ENCODE measurements around the gene NKX1-1.
"Not testable (repeated sequence)": the region's sequence is repeated elsewhere in the genome, so short reads cannot be mapped to it uniquely, and the experiment has no call there.

Gene NKX1-1

DNA sequence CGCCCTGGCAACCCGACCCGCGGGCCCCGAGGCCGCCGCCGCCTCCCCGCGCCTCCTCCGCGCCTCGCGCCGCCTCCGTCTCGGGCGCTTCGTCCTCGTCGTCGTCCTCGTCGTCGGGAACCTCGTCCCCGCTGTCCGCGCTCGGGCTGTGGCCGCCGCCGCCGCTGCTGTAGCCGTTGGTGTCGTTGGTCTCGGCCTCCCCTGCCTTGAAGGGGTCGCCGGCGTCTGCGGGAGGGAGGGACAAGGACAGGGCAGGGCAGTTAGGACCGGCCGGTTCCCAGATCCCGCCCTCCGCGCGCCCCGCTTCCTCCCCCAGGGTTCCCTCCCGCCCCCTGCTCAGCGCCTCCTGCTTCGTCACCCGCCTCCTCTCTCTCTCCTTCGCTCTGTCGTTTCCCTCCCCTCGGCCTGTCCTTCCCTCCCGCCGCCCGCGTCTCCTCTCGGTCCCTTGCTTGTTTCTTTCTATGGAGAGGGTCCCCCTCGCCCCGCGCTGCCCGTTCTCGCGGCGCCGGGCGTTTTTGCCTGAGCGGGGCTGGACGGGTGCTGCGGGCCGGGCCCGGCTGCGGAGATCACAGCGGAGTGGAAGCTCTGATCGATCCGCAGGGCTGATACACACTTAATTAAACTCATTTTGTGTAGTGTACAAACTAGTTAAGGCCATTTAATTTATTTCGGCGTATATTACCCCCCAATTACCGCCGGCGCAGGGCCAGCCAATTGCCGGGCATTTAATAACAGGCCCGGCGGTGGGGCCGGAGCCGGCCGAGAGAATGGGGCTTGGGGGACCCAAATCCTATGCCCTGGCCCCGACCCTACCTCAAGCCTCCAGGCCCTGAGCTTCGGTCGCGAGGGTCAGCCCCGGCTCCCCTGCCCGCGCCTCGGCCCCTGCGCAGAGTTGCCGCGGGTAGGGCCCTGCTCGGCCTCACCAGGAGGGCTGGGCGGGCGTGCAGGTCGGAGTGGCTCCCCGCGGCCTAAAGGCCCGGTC lies 2.4 kb downstream of the NKX1-1 start:
- DNase-seq = no peak

DNA sequence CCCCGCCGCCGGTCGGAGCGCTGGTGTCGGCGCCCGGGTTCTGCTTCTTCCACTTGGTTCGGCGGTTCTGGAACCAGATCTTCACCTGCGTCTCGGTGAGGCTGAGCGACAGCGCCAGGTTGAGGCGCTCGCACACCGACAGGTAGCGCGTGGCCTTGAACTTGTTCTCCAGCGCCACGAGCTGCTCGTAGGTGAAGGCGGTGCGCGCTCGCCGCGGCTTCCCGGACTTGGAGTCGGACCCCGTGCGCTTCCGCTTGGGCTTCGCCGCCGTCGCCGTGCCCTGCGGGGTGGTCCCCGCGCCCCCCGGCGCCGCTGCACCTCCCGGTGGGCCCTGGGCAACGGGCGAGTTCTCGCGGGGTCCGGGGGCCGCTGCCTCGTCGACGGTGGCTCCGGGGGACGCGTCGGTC lies 3.1 kb downstream of the NKX1-1 start:
- DNase-seq = no peak

DNA sequence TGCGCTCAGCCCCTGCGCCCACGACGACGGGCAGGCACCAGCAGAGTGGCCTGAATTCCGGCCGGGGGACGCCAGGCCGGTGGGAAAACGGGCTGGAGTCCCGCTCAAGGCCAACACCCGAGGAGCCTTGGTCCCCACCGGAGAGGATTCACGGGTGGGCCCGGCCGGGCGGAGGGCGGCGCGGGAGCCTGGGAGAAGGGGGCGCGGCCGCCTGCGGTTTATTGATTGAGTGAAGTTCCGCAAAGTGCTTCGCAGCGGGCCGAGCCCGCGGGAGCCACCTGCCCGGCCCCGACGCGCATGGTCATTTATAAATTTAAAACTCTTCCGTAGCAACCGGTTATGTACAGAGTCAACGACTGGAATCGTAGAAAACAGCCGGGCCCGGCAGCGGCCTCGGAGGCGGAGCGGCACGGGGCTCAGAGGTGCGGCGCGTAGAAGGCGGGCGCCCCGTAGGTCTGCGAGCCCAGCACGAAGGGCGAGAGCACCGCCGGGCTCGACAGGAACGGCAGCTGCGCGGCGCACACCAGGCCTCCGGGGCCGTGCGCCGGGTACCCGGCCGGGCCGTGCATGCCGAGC lies 3.6 kb downstream of the NKX1-1 start:
- no peak for DNase-seq

DNA sequence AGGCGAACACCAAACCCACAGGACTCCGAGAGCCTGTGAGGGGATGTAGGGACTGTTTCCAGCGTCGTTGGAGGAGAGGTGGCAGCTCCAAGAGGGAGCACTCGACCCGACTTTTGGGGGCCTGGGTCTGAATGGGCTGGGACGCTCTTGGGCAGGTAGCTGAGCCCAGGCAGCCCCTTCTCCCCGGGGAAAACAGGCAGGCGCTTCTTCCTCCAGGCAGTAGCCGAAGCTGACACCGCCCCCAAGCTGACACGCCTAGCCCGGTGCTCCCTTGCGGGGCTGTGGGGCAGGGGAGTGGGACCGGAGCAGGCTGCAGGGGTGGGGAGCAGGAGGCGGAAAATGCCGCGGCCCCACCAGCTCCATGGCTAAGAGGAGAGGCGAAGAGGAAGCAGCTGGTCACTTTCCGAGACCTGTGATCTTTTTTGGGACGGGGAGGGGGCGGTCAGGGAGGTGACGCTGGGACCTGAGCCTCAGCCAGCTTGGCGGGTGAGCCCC lies 4.2 kb downstream of the NKX1-1 start:
- no peak for DNase-seq

DNA sequence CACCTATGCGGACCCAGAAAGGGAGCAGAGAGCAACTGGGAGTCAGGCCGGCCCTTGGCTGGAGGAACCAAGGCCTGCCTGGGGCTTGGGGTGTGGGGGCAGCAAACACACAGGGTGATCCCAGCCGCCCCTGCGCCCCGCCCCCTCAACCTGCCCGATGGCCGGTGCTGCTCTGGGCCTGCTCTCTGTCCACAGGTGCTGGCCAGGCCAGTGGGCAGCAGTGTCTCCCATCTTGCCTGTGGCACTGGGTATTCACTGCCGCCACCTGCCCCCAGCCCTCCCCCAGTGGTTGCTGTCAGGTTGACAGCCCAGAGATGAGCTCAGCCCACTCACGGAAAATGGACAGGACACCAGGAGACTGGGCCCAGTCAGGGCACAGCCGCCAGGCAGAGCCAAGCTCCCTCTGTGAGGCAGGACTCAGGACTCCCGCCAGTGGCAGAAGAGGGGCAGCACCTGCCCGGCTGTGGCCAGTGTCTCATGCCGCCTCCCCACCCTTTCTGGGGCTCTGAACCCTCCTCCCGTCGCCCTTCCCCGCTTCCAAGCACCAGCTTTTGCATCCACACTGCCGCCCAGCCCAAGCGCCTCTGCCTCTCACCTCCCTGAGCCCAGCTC lies 4.7 kb downstream of the NKX1-1 start:
- no peak for DNase-seq

DNA sequence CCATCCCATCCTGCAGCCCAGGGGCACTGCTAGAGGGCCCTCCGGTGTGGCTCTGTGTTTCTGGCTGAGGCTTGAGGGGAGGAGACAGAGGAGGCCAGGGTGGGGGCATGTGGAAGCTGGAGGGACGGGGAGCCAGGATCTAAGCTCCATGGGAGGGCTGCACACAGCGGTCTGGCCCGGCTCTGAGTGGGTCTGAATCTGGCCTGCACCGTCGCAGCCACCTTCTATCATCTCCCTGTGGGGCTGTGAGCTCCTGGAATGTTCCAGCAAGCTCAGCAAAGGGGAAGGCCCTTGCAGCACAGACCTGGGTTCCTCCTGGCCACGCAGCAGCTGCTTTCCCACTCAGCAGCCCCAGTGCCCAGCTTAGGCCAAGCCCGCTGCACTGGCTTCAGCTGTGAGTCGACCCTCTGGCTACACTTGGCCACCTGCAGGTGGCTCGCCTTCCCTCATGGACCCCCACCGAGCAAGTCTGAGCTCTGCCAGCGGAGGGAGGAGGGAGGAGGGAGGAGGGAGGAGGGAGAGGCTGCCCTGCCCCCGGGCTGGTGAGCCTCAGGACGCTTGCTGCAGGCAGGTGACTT lies 5.3 kb downstream of the NKX1-1 start:
- DNase-seq = no peak

DNA sequence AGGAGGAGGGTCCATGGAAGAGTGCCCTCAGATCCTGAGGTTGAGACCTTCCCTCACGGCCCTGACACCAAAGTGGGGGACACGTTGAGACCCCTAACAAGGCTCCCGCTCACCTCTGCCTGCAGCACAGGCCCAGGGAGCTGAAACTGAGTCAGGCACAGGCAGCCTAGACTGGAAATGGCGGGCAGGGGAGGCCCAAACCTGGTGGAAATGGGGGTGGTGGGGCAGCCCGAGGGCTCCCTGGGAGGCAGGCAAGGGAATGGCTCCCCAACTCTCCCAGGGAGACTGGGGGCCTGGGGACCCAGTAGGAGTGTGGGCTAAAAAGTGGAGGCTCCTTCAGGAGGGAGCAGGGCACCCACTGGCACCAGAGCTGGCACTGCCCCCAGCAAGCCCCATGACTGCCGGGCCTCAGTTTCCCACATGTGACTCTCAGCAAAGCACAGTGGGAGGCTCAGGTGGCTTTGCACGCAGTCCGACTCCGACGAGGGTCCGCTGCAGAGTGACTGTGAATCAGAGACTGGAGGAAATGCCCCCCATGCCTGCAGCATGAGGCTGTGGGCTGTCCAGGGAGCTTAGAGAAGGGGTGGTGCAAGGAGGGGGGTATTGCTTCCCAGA lies 5.9 kb downstream of the NKX1-1 start:
- no peak for DNase-seq

DNA sequence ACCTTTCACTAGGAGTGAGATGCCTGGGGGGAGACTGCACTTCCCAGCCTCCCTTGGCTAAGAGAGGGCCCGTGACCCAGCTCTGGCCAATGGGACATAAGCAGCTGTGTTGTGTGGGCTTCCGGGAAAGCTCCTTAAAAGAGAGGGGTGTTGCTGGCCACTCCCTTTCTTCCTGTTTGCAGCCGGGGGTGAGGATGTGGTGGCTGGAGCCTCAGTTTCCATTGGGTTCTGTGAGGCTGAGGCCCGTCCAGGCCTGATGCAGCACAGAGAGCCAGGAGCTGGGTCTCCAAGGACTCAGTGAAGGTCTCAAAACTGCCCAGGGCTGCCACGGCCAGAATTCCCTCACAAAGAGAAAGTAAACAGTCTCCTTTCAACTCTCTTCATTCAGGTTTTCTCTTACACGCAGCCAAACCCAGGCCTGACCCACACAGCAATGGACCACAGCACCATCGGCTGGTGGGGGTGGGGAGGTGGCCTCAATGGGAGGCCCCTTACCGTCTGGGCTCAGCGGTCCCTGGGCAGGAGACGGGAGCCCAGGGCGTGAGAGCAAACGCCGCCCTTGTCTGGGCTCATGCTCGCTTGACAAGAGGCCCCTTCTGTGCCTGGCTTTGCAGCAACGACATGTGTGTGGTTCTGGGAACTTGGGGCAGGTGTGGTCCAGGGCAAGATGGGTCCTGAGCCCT lies 6.6 kb downstream of the NKX1-1 start:
- no peak for DNase-seq

DNA sequence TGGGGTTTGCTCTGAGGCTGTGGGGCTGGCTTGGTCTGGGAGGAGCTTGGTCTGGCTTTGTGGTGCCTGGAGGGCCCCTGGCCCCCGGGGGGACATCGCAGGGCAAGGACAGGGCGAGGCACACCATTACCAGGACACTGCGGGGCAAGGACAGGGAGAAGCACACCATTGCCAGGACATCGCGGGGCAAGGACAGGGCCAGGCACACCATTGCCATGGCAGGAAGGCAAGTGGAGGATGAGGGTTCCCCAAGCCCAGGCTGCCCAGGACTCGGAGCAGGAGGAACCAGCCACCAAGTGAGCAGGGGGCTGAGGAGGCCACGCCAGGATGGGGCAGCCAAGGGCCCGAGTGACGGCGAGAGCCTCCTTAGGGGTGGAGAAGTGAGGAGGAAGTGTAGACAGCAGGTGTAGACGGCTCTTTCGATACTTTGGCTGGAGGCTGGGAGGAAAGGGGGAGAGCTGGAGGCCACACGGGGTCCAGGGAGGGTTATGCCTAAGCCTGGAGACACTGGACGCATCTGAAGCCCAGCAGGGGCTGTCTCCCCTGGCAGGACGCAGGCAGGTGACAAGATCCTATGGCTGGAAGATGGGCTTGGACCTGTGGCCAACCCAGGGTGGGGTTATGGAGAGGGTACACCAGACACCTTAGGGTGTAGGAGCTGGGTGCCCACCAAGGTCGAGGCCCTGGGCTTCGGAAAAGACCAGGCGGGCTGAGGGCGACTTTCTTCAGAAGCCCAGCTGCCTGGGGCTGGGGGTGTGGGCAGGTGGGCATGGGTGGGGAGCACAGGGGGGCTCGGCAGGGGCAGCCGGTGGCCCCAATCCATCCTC lies 7.3 kb downstream of the NKX1-1 start:
- no peak for DNase-seq

DNA sequence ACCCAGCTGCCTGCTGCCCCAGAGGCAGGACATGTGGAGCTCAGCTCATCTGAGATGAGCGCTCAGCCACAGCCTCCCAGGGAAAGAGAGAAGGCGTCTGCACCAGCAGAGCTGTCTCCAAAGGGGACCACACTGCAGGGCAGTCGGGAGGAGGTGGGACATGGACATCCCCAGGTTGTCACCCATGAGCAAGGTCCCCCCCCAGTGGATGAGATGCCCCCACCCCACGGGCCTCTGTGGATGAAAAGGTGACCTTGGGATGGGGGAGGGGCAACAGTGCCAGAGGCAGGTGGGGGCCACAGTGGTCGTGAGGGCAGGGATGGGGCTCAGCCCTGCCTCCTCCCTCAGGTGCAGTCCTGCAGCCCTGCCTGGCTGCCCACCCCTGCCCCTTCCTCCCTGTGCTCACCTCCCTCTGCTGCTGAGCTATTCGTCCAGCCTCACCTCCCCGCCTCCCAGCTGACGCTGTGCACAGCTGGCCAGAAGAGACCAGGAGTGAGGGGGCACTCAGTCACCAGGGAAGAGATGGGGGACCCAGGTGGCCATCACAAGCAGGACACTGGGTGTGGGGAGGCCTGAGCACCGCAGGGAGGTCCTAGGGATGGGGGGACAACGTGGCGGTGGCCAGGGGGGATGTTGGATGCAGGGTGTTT lies 9.3 kb downstream of the NKX1-1 start:
- DNase-seq = no peak

DNA sequence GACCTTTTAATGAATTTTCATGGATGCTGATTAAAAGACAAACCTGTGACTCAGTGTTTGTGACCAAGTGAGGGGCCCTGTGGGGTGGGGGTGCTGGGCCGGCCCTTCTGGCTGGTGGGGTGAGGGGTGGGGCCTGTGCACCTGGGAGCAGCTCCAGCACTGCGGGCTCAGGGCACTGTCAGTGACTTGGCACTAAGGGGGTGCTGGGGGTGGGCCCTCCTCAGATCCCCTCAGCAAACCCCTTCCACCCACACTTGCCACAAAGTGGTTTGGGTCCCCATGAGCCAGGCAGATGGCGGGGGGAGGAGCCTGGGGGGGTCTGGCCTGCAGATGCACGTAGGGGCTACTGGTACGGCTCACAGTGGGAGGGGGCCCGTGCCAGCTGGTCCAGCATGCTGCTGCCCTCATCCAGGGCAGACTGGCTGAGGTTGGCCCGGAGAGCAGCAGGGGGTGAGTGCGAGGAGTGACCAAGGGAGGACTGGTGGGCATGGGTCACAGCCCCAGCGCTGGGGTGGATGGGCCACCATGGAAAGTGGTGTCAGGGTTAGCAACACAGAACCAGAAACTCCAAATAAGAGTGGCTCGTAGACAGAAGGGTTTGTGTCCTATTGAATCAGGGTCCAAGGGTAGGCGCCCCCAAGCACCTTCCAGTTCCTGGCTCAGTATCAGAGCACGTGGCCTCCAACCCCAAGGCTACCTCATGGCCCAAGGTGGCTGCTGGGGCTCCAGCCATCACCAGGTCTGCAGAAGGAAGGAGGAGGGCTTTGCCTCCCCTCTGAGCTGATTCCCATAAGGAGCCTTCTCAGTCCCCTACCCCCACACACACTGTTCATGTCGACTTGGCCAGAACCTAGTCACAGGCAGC lies 10.1 kb downstream of the NKX1-1 start:
- DNase-seq = no peak

DNA sequence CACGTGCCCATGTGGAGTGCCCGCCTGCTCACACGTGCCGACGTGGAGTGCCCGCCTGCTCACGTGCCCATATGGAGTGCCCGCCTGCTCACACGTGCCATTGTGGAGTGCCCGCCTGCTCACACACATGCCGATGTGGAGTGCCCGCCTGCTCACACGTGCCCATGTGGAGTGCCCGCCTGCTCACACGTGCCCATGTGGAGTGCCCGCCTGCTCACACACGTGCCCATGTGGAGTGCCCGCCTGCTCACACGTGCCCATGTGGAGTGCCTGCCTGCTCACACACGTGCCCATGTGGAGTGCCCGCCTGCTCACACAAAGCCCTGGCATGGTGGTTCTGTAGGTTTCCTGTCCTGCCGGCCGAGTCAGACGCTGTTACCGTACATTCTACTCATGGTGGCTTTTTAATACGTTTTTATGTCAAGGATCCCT lies 10.8 kb downstream of the NKX1-1 start:
- DNase-seq = not testable (repeated sequence)

DNA sequence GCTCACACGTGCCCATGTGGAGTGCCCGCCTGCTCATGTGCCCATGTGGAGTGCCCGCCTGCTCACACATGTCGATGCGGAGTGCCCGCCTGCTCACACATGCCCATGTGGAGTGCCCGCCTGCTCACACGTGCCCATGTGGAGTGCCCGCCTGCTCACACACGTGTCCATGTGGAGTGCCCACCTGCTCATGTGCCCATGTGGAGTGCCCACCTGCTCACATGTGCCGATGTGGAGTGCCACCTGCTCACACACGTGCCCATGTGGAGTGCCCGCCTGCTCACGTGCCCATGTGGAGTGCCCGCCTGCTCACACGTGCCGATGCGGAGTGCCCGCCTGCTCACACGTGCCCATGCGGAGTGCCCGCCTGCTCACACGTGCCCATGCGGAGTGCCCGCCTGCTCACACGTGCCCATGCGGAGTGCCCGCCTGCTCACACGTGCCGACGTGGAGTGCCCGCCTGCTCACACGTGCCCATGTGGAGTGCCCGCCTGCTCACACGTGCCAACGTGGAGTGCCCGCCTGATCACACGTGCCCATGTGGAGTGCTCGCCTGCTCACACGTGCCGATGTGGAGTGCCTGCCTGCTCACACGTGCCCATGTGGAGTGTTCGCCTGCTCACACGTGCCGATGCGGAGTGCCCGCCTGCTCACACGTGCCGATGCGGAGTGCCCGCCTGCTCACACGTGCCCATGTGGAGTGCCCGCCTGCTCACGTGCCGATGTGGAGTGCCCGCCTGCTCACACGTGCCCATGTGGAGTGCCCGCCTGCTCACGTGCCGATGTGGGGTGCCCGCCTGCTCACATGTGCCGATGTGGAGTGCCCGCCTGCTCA lies 11.5 kb downstream of the NKX1-1 start:
- not testable (repeated sequence) for DNase-seq

DNA sequence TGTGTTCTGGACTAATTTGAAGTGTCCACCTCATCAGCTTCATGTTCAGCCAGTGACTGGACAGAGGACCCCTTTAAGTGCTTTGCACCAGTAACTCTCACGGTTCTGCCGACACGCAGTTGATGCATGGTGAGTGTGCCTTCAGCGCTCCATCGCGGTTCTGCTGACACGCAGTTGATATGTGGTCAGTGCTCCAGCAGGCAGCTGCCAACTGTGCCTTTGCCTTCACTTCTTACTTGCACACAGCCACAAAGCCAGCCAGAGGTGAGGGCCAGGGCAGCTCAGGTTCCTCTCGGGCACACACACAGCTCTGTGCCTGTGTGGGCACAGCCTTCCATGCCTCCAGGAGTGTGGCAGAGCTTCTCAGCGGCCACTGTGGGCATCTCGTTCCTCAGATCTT lies 12.4 kb downstream of the NKX1-1 start:
- no peak for DNase-seq

DNA sequence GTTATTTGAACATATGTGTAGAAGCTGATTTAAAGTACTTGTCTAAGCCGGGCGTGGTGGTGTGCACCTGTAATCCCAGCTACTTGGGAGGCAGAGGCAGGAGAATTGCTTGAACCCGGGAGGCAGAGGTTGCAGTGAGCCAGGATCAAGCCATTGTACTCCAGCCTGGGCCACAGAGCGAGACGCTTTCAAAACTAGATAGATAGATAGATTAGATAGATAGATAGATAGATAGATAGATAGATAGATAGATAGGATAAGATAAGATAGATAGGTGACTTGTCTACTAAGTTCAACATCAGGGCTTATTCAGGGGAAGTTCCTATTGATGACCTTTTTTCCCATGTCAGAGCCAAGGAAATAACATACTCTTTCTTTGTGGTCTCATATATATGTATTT lies 12.9 kb downstream of the NKX1-1 start:
- DNase-seq = not testable (repeated sequence)

DNA sequence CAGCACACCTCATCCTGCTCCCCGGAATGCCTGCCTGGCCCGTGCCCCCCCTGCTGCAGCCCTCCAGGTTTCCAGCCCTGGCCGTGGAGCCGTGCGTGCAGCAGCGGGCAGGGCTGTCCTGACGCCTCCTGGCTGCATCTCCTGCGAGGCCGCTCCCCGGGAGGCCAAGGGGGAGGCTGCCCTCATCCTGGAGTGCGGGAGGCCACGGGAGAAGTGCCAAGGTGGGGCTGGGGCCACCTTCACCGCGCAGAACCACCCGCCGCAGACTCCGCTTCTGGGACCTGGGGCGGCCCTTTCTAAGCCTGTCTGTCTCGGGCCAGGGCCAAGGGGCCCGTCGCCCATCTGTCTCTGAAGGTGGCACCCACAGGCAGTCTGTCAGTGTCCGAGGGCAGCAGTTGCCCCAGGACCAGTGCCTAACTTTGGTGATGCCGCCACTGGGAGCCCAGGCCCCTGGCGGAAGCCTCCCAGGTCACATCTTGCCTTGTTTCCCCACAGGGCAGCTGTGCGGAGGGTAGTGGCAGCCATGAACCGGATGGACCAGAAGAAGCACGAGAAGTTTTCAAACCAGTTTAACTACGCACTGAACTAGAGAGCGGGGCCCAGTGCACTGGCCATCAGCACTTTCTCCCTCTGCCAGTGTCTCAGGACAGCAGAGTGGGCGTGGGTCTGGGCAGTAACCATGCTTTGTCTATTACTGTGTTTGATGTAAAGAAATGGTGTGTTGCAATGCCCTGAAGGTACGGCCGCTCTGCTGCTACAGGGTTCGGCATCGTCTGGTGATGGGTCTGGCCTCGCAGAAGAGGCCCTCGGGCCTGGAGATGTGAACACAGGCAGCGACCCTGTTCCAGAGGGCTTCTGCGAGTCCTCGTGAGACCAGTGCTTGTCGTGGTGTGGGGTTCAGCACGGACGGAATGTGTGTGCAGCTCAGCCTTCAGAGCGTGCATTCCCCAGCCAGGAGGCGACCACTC lies 20.6 kb downstream of the NKX1-1 start:
- no peak for DNase-seq

DNA sequence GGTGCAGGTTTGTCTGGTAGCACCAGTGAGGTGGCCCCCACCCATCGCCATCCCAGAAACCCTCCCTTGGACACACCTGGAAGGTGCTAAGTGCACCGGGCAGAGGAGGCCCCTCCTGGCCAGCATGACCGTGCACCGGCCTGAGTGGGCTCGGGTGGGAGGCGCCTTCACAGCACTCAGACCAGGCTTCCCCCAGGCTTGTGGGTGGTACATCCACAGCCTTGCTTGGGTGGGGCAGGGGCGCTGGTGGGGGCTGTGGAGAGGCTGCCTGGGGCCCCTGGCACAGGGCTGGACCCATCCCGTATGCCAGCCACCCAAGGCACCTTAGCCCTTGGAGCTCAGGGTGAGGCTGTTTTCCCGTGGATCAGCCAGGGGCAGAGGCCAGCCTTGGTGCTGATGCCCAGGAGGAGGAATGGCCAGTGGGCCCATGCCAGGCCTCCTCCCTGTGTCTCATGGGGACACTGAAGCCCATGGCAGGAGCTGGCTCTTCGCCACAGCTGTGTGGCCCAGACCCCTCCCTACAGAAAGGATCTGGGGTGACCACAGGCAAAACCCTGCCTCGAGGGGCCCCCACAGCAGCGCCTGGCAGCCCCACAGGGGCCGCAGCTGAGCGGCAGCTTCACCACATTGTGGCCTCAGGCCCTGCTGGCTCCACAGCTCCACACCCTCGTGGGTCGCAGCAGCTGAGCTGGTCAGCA lies 21.4 kb downstream of the NKX1-1 start:
- DNase-seq = no peak

All from Kasumi-1 (cell line).